GDM1 (cell line): Measurements from ENCODE around the gene MORN3.

Experiments used
- DNase-seq: peaks from one replicate; lab custom pipeline; 2025; lab: John Stamatoyannopoulos, UW

The MORN3 gene

GRCh38 chr12:121602766-121603165, 66.7 kb downstream of the MORN3 start:
- no peak for DNase-seq

GRCh38 chr12:121600702-121601336, 68.6 kb downstream of the MORN3 start:
- DNase-seq = no peak
